Caco-2 (cell line): Measurements from ENCODE around the gene CXCL5. TPM values are rescaled to one million over a fixed set of nuclear protein-coding genes. Genes with fewer than 3 reads are reported as not detected.

Source experiments
- BruUV-seq: library from RNA; stranded (reverse); fragments of 400-500 nt; replicated peaks from 2 replicates; lab custom pipeline; 2021; lab: Mats Ljungman, UMichigan
- CTCF ChIA-PET: fragments of 300-600 bp; sonication (Branson Sonifier 250); formaldehyde crosslinking; loops from one replicate; lab custom pipeline; 2022; ENCODE audit warnings: antibody characterized with exemption; lab: Charles Lee
- POLR2A ChIA-PET: fragments of 300-600 bp; sonication (Branson Sonifier 250); formaldehyde crosslinking; loops from one replicate; lab custom pipeline; 2022; ENCODE audit warnings: antibody characterized with exemption; lab: Charles Lee
- DNase-seq, 2 experiments: peaks; one replicate each; pipeline versions ENCODE4 v3.0.0 to v3.0.0-alpha.2; 2020 to 2022
- H3K27me3 ChIP-seq: replicated peaks from 2 replicates; pipeline ENCODE4 v1.6.0; 2011; ENCODE audit warnings: low read length; ENCODE audit not compliant: control insufficient read depth, insufficient read depth
- H3K36me3 ChIP-seq: 2 replicates; pipeline ENCODE4 v1.5.1; 2011; ENCODE audit warnings: low read length; ENCODE audit not compliant: control insufficient read depth, insufficient read depth
- H3K4me1 ChIP-seq: fragments of 250-450 bp; sonication (Bioruptor Pico); 2 replicates; pipeline ENCODE4 v1.5.1; 2020; ENCODE audit warnings: mild to moderate bottlenecking
- H3K4me3 ChIP-seq: 2 replicates; pipeline ENCODE4 v1.5.1; 2011; ENCODE audit warnings: low read depth, mild to moderate bottlenecking, control low read depth, low read length
- H3K9me3 ChIP-seq: fragments of 250-450 bp; sonication (Bioruptor Pico); 2 replicates; pipeline ENCODE4 v1.5.1; 2020; ENCODE audit warnings: mild to moderate bottlenecking, moderate library complexity
- H3K27ac Mint-ChIP-seq: one replicate; pipeline ENCODE4 v1.8.0; 2022; ENCODE audit warnings: mixed read lengths; ENCODE audit not compliant: unreplicated experiment
- H3K27me3 Mint-ChIP-seq: one replicate; pipeline ENCODE4 v1.8.0; 2022; ENCODE audit warnings: mixed read lengths; ENCODE audit not compliant: insufficient read depth, unreplicated experiment
- H3K36me3 Mint-ChIP-seq: one replicate; pipeline ENCODE4 v1.8.0; 2022; ENCODE audit warnings: mild to moderate bottlenecking, mixed read lengths; ENCODE audit not compliant: insufficient read depth, unreplicated experiment
- H3K4me1 Mint-ChIP-seq: one replicate; pipeline ENCODE4 v1.8.0; 2022; ENCODE audit warnings: low read depth, mixed read lengths; ENCODE audit not compliant: unreplicated experiment
- H3K4me3 Mint-ChIP-seq: one replicate; pipeline ENCODE4 v1.8.0; 2022; ENCODE audit warnings: mild to moderate bottlenecking, moderate library complexity, mixed read lengths; ENCODE audit not compliant: unreplicated experiment
- H3K9me3 Mint-ChIP-seq: one replicate; pipeline ENCODE4 v1.8.0; 2022; ENCODE audit warnings: mixed read lengths; ENCODE audit not compliant: unreplicated experiment
- intact Hi-C: fragments of 100-400 bp; cut with micrococcal nuclease; formaldehyde crosslinking; loops from one replicate; pipeline ENCODE4 v1.10.0; 2022; ENCODE audit not compliant: unreplicated experiment
- total RNA-seq: library from RNA; stranded (reverse); gene quantifications from 2 replicates; pipeline ENCODE4 v1.2.3, GENCODE V29; 2022
- TF ChIP-seq, protein P1 (sequence below), 2 experiments: fragments of 200-600 bp in 1 of 2; IDR thresholded peaks; 1 replicate in 1 of 2; 2 replicates in 1 of 2; pipeline versions ENCODE4 v1.5.1 to v1.8.0; 2011 to 2022; ENCODE audit warnings: antibody characterized with exemption in 1 of 2, control low read depth in 1 of 2, inconsistent platforms in 1 of 2, low read depth in 1 of 2, low read length in 1 of 2, mild to moderate bottlenecking in 1 of 2, moderate library complexity in 1 of 2; ENCODE audit not compliant: insufficient read depth in 1 of 2, severe bottlenecking in 1 of 2, unreplicated experiment in 1 of 2

Gene CXCL5
- total RNA-seq, 1 experiment from 2014 or later = not detected

DNA sequence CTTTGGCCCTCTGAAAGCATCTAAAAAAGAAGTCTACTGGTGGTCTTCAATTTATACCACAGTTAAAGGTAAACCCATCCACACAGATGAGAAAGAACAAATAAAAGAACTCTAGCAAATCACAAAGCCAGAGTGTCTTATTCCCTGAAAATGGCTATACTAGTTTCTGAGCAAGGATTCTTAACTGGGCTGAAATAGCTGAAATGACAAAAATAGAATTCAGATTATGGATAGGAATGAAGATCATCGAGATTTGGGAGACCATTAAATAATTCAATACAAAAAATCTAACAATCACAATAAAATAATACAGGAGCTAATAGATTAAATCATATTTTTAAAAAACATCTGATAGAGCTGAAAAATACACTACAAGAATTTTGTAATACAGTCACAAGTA, 28.5 kb downstream of the CXCL5 start:
- Mint-ChIP-seq H3K4me3 (no peak overlapping the region), H3K36me3 (peaks cover 6% of the 10 kb centered on the region), H3K27me3 (no peaks in the 10 kb centered on the region), H3K27ac (no peak overlapping the region), H3K4me1 (no peaks in the 10 kb centered on the region), H3K9me3 (no peaks in the 10 kb centered on the region)
- ChIA-PET CTCF (no interaction called here), POLR2A (no interaction called here)
- no peaks in the 10 kb centered on the region for H3K9me3 ChIP-seq
- TF ChIP-seq, protein P1, sequence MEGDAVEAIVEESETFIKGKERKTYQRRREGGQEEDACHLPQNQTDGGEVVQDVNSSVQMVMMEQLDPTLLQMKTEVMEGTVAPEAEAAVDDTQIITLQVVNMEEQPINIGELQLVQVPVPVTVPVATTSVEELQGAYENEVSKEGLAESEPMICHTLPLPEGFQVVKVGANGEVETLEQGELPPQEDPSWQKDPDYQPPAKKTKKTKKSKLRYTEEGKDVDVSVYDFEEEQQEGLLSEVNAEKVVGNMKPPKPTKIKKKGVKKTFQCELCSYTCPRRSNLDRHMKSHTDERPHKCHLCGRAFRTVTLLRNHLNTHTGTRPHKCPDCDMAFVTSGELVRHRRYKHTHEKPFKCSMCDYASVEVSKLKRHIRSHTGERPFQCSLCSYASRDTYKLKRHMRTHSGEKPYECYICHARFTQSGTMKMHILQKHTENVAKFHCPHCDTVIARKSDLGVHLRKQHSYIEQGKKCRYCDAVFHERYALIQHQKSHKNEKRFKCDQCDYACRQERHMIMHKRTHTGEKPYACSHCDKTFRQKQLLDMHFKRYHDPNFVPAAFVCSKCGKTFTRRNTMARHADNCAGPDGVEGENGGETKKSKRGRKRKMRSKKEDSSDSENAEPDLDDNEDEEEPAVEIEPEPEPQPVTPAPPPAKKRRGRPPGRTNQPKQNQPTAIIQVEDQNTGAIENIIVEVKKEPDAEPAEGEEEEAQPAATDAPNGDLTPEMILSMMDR (IDR thresholded peaks at IDR 0.05; ENCODE audit: insufficient read depth in 1 of 2, low read depth in 1 of 2, low read length in 1 of 2, severe bottlenecking in 1 of 2, unreplicated experiment in 1 of 2) = no peak
- DNase-seq = no peak
- no TSS peak for BruUV-seq
- no peak overlapping the region for H3K4me3 ChIP-seq
- no peaks in the 10 kb centered on the region for H3K27me3 ChIP-seq
- H3K36me3 ChIP-seq = no peaks in the 10 kb centered on the region
- no peaks in the 10 kb centered on the region for H3K4me1 ChIP-seq
- intact Hi-C loops = no loop called here

DNA sequence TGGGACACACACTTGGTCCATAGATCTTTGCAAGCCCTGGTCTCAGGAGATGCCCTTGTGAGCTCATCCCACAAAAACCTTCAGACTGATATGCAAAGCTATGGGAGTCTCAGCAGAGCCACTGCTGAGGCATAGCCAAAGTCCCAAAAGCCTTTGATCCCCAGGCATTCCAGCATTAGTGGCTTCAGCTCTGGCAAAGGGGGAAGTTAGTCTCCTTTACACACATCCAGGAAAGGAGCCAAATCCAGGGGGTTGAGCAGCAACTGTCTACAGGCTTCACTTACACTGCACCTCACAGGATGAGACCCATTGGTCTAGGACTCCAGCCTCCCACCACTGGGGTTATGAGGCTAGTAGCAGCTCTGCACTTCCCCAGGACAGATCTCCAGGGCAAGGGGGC, 30.6 kb downstream of the CXCL5 start:
- Mint-ChIP-seq H3K4me3 (no peak overlapping the region), H3K36me3 (peaks cover 6% of the 10 kb centered on the region), H3K27me3 (no peaks in the 10 kb centered on the region), H3K9me3 (no peaks in the 10 kb centered on the region), H3K4me1 (no peaks in the 10 kb centered on the region), H3K27ac (no peak overlapping the region)
- H3K36me3 ChIP-seq = no peaks in the 10 kb centered on the region
- CTCF ChIA-PET = no interaction called here
- TF ChIP-seq, protein P1 (IDR thresholded peaks at IDR 0.05; ENCODE audit: insufficient read depth in 1 of 2, low read depth in 1 of 2, low read length in 1 of 2, severe bottlenecking in 1 of 2, unreplicated experiment in 1 of 2) = no peak
- intact Hi-C loops = no loop called here
- no peaks in the 10 kb centered on the region for H3K9me3 ChIP-seq
- POLR2A ChIA-PET = no interaction called here
- no peaks in the 10 kb centered on the region for H3K27me3 ChIP-seq
- no peak for DNase-seq
- H3K4me1 ChIP-seq = no peaks in the 10 kb centered on the region
- H3K4me3 ChIP-seq = no peak overlapping the region
- no TSS peak for BruUV-seq

DNA sequence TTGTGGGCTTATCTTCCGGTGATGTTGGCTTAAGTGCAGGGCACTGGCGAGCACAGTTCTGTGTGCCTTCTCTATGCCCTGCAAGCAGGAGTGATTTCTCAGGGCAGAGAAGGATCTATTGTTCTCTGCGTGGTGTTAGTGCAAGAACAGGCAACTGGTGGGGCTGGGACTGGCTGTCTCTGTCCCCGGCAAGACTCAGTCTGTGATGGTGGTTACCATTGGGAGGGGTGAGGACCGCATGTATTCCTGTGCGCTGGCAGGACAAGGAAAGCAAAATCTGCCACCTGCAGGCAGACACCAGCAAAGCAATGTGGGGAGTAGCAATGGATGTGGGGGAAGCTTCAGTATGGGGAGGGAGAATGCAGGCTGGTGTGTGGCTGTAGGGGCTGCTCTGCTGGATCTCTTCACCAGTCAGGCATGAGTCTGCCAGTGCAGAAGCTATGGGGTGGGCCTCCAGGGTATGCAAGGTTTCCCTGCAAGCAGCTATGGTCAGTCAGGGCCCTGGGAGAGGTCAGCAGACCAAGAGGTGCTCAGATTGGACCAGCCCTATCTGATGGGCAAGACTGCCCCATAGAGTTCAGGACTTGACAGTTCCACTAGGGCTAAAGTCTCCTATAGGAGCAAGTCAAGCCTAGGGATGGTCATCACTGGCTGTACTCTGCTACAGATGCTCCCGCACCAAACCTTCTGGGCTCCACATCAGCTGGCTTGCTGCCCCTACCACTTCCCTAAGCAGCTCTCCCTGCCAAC, 33.4 kb downstream of the CXCL5 start:
- peaks cover under 1% of the 10 kb centered on the region for H3K36me3 Mint-ChIP-seq
- TF ChIP-seq, protein P1 (IDR thresholded peaks at IDR 0.05; ENCODE audit: insufficient read depth in 1 of 2, low read depth in 1 of 2, low read length in 1 of 2, severe bottlenecking in 1 of 2, unreplicated experiment in 1 of 2) = peak in 1 of 2 experiments; percentile 23
- Histone ChIP-seq H3K9me3 (peaks cover 7% of the 10 kb centered on the region; the same call in 1 of the 2 replicates), H3K36me3 (no peaks in the 10 kb centered on the region), H3K4me3 (no peak overlapping the region), H3K27me3 (no peaks in the 10 kb centered on the region), H3K4me1 (no peaks in the 10 kb centered on the region)
- DNase-seq = peak in 1 of 2 experiments; percentile 25
- POLR2A ChIA-PET = no interaction called here
- CTCF ChIA-PET = interaction anchor here (1.0 kb wide), 1 partner anchor 170 kb away, joined by 3 read pairs; no protein-coding TSS in a partner anchor
- H3K4me1 Mint-ChIP-seq = no peaks in the 10 kb centered on the region
- intact Hi-C loops = loop anchor here (2.0 kb wide), 1 partner anchor 96 kb away; the partner anchor contains the start of gene CXCL1
- no TSS peak for BruUV-seq
- H3K27ac Mint-ChIP-seq = no peak overlapping the region
- no peak overlapping the region for H3K4me3 Mint-ChIP-seq
- peaks cover 10% of the 10 kb centered on the region for H3K9me3 Mint-ChIP-seq
- H3K27me3 Mint-ChIP-seq = no peaks in the 10 kb centered on the region
